ENCODE measurements around the gene PHKG2. TPM values are rescaled to one million over a fixed set of nuclear protein-coding genes. Genes with fewer than 3 reads are reported as not detected.

The PHKG2 gene
- polyA plus RNA-seq, 4 donors, result 31.2 to 46.5 (median 35.7) TPM

DNA sequence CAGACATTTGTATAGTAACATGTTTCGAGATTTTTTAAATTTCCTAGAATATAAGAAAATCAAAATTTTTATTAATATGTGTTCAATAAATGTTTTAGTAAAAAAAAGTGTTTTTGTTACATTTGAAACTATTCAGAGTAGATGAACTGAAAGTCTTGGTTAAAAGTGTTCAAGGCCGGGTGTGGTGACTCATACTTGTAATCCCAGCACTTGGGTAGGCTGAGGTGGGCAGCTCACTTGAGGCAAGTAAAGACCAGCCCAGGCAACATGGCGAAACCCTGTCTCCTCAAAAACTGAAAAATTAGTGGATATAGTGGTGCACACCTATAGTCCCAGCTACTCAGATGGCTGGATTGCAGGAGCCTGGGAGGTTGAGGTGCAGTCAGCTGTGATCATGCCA, 16.8 kb upstream of the PHKG2 start:
- peaks cover 19 to 72% (median 30%) of the 10 kb centered on the region in 3 donors for H3K36me3 ChIP-seq (ENCODE audit: control insufficient read depth in 3 of 3, insufficient read depth in 2 of 3, low read depth in 1 of 3, low read length in 3 of 3)
- no peak overlapping the region for H3K4me3 ChIP-seq (ENCODE audit: low read depth in 1 of 3, low read length in 3 of 3)
- no peak overlapping the region for H3K27ac ChIP-seq (ENCODE audit: low read depth in 1 of 3, low read length in 2 of 3)
- FAIRE-seq (no peak), DNase-seq (no peak)
- WGBS, 3 donors, result 88 to 94% (median 88%) methylated on average over 3 of the region's 3 CpGs
- H3K9me3 ChIP-seq (ENCODE audit: control insufficient read depth in 2 of 2, insufficient read depth in 1 of 2, low read depth in 1 of 2, low read length in 1 of 2), result no peaks in the 10 kb centered on the region
- H3K27me3 ChIP-seq (ENCODE audit: control insufficient read depth in 3 of 3, insufficient read depth in 3 of 3, low read length in 3 of 3), result no peaks in the 10 kb centered on the region
- peaks cover 0 to 12% (median 0%) of the 10 kb centered on the region in 3 donors for H3K4me1 ChIP-seq (ENCODE audit: control insufficient read depth in 3 of 3, insufficient read depth in 2 of 3, low read depth in 1 of 3, low read length in 2 of 3)

DNA sequence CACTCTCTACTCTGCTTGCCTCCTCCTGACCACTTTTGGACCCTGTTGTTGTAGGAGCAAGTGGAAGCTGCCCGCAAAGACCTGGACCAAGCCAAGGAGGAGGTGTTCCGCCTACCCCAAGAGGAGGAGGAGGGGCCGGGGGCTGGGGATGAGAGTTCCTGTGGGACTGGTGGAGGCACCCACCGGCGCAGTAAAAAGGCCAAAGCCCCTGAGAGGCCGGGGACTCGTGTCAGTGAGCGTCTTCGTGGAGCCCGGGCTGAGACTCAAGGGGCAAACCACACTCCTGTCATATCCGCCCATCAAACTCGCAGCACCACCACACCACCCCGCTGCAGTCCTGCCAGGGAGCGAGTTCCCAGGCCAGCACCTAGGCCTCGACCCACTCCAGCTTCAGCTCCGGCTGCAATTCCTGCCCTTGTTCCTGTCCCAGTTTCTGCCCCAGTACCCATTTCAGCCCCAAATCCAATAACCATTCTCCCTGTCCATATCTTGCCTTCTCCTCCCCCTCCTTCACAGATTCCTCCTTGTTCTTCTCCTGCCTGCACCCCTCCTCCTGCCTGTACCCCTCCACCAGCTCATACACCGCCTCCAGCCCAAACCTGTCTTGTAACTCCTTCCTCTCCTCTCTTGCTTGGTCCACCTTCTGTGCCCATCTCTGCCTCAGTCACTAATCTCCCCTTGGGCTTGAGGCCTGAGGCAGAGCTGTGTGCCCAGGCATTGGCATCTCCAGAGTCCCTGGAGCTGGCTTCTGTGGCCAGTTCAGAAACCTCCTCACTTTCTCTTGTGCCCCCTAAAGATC, 11.0 kb upstream of the PHKG2 start:
- Histone ChIP-seq H3K27ac (ENCODE audit: low read depth in 1 of 3, low read length in 2 of 3) (no peak overlapping the region), H3K4me3 (ENCODE audit: low read depth in 1 of 3, low read length in 3 of 3) (no peak overlapping the region), H3K36me3 (ENCODE audit: control insufficient read depth in 3 of 3, insufficient read depth in 2 of 3, low read depth in 1 of 3, low read length in 3 of 3) (peaks cover 34 to 73% (median 35%) of the 10 kb centered on the region in 3 donors), H3K27me3 (ENCODE audit: control insufficient read depth in 3 of 3, insufficient read depth in 3 of 3, low read length in 3 of 3) (no peaks in the 10 kb centered on the region), H3K4me1 (ENCODE audit: control insufficient read depth in 3 of 3, insufficient read depth in 2 of 3, low read depth in 1 of 3, low read length in 2 of 3) (peaks cover 2 to 18% (median 2%) of the 10 kb centered on the region in 3 donors), H3K9me3 (ENCODE audit: control insufficient read depth in 2 of 2, insufficient read depth in 1 of 2, low read depth in 1 of 2, low read length in 1 of 2) (no peaks in the 10 kb centered on the region)
- DNase-seq (no peak), FAIRE-seq (no peak)
- 92 to 95% (median 94%) methylated on average over 17 of the region's 17 CpGs for WGBS, 3 donors

DNA sequence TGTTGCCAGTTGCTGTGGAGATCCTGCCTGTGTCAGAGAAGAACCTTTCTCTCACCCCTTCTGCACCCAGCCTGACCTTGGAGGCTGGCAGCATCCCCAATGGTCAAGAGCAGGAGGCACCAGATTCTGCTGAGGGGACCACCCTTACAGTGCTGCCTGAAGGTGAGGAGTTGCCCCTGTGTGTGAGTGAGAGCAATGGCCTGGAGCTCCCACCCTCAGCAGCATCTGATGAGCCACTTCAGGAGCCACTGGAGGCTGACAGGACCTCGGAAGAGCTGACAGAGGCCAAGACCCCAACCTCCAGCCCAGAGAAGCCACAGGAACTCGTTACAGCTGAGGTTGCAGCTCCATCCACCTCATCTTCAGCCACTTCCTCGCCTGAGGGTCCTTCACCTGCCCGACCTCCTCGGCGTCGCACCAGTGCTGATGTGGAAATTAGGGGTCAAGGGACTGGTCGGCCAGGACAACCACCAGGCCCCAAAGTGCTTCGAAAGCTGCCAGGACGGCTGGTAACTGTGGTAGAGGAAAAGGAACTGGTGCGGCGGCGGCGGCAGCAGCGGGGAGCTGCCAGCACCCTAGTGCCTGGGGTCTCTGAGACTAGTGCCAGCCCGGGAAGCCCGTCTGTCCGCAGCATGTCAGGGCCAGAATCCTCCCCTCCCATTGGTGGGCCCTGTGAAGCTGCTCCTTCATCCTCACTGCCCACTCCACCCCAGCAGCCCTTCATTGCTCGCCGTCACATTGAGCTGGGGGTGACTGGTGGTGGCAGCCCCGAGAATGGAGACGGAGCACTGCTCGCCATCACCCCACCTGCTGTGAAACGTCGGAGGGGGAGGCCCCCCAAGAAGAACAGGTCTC, 10.2 kb upstream of the PHKG2 start:
- no peak overlapping the region for H3K4me3 ChIP-seq (ENCODE audit: low read depth in 1 of 3, low read length in 3 of 3)
- no peaks in the 10 kb centered on the region for H3K27me3 ChIP-seq (ENCODE audit: control insufficient read depth in 3 of 3, insufficient read depth in 3 of 3, low read length in 3 of 3)
- WGBS, 3 donors, result 89 to 93% (median 91%) methylated on average over 23 to 25 of the region's 25 CpGs
- FAIRE-seq (no peak), DNase-seq (no peak)
- no peak overlapping the region for H3K27ac ChIP-seq (ENCODE audit: low read depth in 1 of 3, low read length in 2 of 3)
- H3K36me3 ChIP-seq (ENCODE audit: control insufficient read depth in 3 of 3, insufficient read depth in 2 of 3, low read depth in 1 of 3, low read length in 3 of 3), result peaks cover 34 to 75% (median 35%) of the 10 kb centered on the region in 3 donors
- peaks cover 2 to 18% (median 2%) of the 10 kb centered on the region in 3 donors for H3K4me1 ChIP-seq (ENCODE audit: control insufficient read depth in 3 of 3, insufficient read depth in 2 of 3, low read depth in 1 of 3, low read length in 2 of 3)
- no peaks in the 10 kb centered on the region for H3K9me3 ChIP-seq (ENCODE audit: control insufficient read depth in 2 of 2, insufficient read depth in 1 of 2, low read depth in 1 of 2, low read length in 1 of 2)

DNA sequence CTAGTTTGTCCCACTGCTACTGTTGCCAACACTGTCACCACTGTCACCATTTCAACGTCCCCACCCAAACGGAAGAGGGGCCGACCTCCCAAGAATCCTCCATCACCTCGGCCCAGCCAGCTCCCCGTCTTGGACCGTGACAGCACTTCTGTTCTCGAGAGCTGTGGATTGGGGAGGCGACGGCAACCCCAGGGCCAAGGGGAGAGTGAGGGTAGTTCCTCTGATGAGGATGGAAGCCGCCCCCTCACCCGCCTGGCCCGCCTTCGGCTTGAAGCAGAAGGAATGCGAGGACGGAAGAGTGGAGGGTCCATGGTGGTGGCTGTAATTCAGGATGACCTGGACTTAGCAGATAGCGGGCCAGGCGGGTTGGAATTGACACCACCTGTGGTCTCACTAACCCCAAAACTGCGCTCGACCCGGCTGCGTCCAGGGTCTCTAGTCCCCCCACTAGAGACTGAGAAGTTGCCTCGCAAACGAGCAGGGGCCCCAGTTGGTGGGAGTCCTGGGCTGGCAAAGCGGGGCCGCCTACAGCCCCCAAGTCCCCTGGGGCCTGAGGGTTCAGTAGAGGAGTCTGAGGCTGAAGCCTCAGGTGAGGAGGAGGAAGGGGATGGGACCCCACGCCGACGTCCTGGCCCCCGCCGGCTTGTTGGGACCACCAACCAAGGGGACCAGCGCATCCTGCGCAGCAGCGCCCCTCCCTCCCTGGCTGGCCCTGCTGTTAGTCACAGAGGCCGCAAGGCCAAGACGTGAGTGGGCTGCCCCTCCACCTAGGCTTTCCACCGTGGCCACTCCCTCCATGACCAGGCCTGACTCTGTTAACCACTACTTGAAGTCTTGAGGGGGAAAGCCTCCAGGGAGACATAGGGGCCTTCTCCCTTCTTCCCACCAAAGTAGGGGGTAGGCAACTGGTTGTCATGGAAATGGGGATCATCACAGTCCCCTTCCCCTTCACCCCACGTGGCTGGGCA, 9.0 kb upstream of the PHKG2 start:
- no peak for FAIRE-seq
- 87 to 91% (median 90%) methylated on average over 35 to 37 of the region's 37 CpGs for WGBS, 3 donors
- H3K27ac ChIP-seq (ENCODE audit: low read depth in 1 of 3, low read length in 2 of 3), result peak overlapping the region; percentile 8 to 50 (median 37)
- peaks cover 2 to 18% (median 2%) of the 10 kb centered on the region in 3 donors for H3K4me1 ChIP-seq (ENCODE audit: control insufficient read depth in 3 of 3, insufficient read depth in 2 of 3, low read depth in 1 of 3, low read length in 2 of 3)
- H3K9me3 ChIP-seq (ENCODE audit: control insufficient read depth in 2 of 2, insufficient read depth in 1 of 2, low read depth in 1 of 2, low read length in 1 of 2), result no peaks in the 10 kb centered on the region
- no peaks in the 10 kb centered on the region for H3K27me3 ChIP-seq (ENCODE audit: control insufficient read depth in 3 of 3, insufficient read depth in 3 of 3, low read length in 3 of 3)
- peaks cover 28 to 74% (median 30%) of the 10 kb centered on the region in 3 donors for H3K36me3 ChIP-seq (ENCODE audit: control insufficient read depth in 3 of 3, insufficient read depth in 2 of 3, low read depth in 1 of 3, low read length in 3 of 3)
- H3K4me3 ChIP-seq (ENCODE audit: low read depth in 1 of 3, low read length in 3 of 3), result no peak overlapping the region
- no peak for DNase-seq

GRCh38 chr16:30740364-30741251, 7.6 kb upstream of the PHKG2 start:
- DNase-seq, result peak; percentile 86 to 95
- Histone ChIP-seq H3K4me1 (ENCODE audit: control insufficient read depth in 3 of 3, insufficient read depth in 2 of 3, low read depth in 1 of 3, low read length in 2 of 3) (peaks cover 2 to 18% (median 2%) of the 10 kb centered on the region in 3 donors), H3K27ac (ENCODE audit: low read depth in 1 of 3, low read length in 2 of 3) (peak overlapping the region; percentile 25 to 87 (median 32)), H3K4me3 (ENCODE audit: low read depth in 1 of 3, low read length in 3 of 3) (no peak overlapping the region), H3K36me3 (ENCODE audit: control insufficient read depth in 3 of 3, insufficient read depth in 2 of 3, low read depth in 1 of 3, low read length in 3 of 3) (peaks cover 26 to 65% (median 31%) of the 10 kb centered on the region in 3 donors), H3K27me3 (ENCODE audit: control insufficient read depth in 3 of 3, insufficient read depth in 3 of 3, low read length in 3 of 3) (no peaks in the 10 kb centered on the region), H3K9me3 (ENCODE audit: control insufficient read depth in 2 of 2, insufficient read depth in 1 of 2, low read depth in 1 of 2, low read length in 1 of 2) (no peaks in the 10 kb centered on the region)
- 13 to 44% (median 27%) methylated on average over 8 of the region's 8 CpGs for WGBS, 3 donors
- no peak for FAIRE-seq

GRCh38 chr16:30741461-30741914, 6.7 kb upstream of the PHKG2 start:
- 60 to 81% (median 72%) methylated on average over 6 of the region's 6 CpGs for WGBS, 3 donors
- Histone ChIP-seq H3K9me3 (ENCODE audit: control insufficient read depth in 2 of 2, insufficient read depth in 1 of 2, low read depth in 1 of 2, low read length in 1 of 2) (no peaks in the 10 kb centered on the region), H3K27me3 (ENCODE audit: control insufficient read depth in 3 of 3, insufficient read depth in 3 of 3, low read length in 3 of 3) (no peaks in the 10 kb centered on the region), H3K4me3 (ENCODE audit: low read depth in 1 of 3, low read length in 3 of 3) (no peak overlapping the region), H3K36me3 (ENCODE audit: control insufficient read depth in 3 of 3, insufficient read depth in 2 of 3, low read depth in 1 of 3, low read length in 3 of 3) (peaks cover 20 to 59% (median 26%) of the 10 kb centered on the region in 3 donors), H3K27ac (ENCODE audit: low read depth in 1 of 3, low read length in 2 of 3) (peak overlapping the region; percentile 24 to 87 (median 32)), H3K4me1 (ENCODE audit: control insufficient read depth in 3 of 3, insufficient read depth in 2 of 3, low read depth in 1 of 3, low read length in 2 of 3) (peaks cover 2 to 18% (median 2%) of the 10 kb centered on the region in 3 donors)
- FAIRE-seq (no peak), DNase-seq (peak; percentile 30 to 67)

- 93 to 96% (median 95%) methylated on average over 11 of the region's 11 CpGs for WGBS, 3 donors
- no peaks in the 10 kb centered on the region for H3K9me3 ChIP-seq (ENCODE audit: control insufficient read depth in 2 of 2, insufficient read depth in 1 of 2, low read depth in 1 of 2, low read length in 1 of 2)
- H3K36me3 ChIP-seq (ENCODE audit: control insufficient read depth in 3 of 3, insufficient read depth in 2 of 3, low read depth in 1 of 3, low read length in 3 of 3), result peaks cover 6 to 36% (median 8%) of the 10 kb centered on the region in 3 donors
These were observed 4.5 kb upstream of the PHKG2 start for GRCh38 chr16:30743716-30744115.

More at GRCh38 chr16:30743716-30744115, 4.5 kb upstream of the PHKG2 start:
- Histone ChIP-seq H3K27ac (ENCODE audit: low read depth in 1 of 3, low read length in 2 of 3) (no peak overlapping the region), H3K4me1 (ENCODE audit: control insufficient read depth in 3 of 3, insufficient read depth in 2 of 3, low read depth in 1 of 3, low read length in 2 of 3) (peaks cover 2 to 25% (median 6%) of the 10 kb centered on the region in 3 donors), H3K4me3 (ENCODE audit: low read depth in 1 of 3, low read length in 3 of 3) (no peak overlapping the region), H3K27me3 (ENCODE audit: control insufficient read depth in 3 of 3, insufficient read depth in 3 of 3, low read length in 3 of 3) (no peaks in the 10 kb centered on the region)
- DNase-seq (no peak), FAIRE-seq (no peak)
